Natural killer cell (primary cell): ENCODE data around the gene ADGRB3. TPM values are rescaled to one million over a fixed set of nuclear protein-coding genes. Genes with fewer than 3 reads are reported as not detected.
A peak's percentile ranks its signal among the peaks of the same experiment; 100 is the strongest.

ENCODE experiments used
- ATAC-seq, 3 donors: fragments of 150-1000 bp in 2 of 3; fragments of 200-7000 bp in 1 of 3; cut with Tn5 transposase; 1 replicate in 1 of 3; 2 replicates in 2 of 3; pipeline ENCODE4 v1.10.0; 2021; ENCODE audit warnings: mild to moderate bottlenecking in 2 of 3, moderate library complexity in 2 of 3
- DNase-seq, 2 donors: peaks; one replicate each; pipeline versions ENCODE4 v3.0.0 to v3.0.0-alpha.2; 2013 to 2021; ENCODE audit warnings: mixed read lengths in 1 of 2
- H3K27ac ChIP-seq: one replicate; pipeline ENCODE4 v1.5.1; 2013; ENCODE audit warnings: mild to moderate bottlenecking, low read length
- H3K27me3 ChIP-seq: one replicate; pipeline ENCODE4 v1.6.1; 2013; ENCODE audit warnings: low read length; ENCODE audit not compliant: control insufficient read depth, insufficient read depth
- H3K36me3 ChIP-seq: one replicate; pipeline ENCODE4 v1.6.1; 2013; ENCODE audit warnings: low read length; ENCODE audit not compliant: control insufficient read depth, insufficient read depth
- H3K4me1 ChIP-seq: one replicate; pipeline ENCODE4 v1.6.1; 2013; ENCODE audit warnings: low read length; ENCODE audit not compliant: control insufficient read depth, insufficient read depth
- H3K4me3 ChIP-seq: one replicate; pipeline ENCODE4 v1.5.1; 2013; ENCODE audit warnings: low read length
- H3K9me3 ChIP-seq: one replicate; pipeline ENCODE4 v1.6.1; 2013; ENCODE audit warnings: low read length; ENCODE audit not compliant: control insufficient read depth, insufficient read depth
- H3K27ac Mint-ChIP-seq, 2 donors: one replicate each; pipeline ENCODE4 v1.8.0; 2022; ENCODE audit warnings: mild to moderate bottlenecking in 2 of 2, mixed read lengths in 2 of 2, moderate library complexity in 1 of 2
- H3K27me3 Mint-ChIP-seq, 2 donors: one replicate each; pipeline ENCODE4 v1.8.0; 2022; ENCODE audit warnings: low read depth in 2 of 2, mixed read lengths in 2 of 2
- H3K36me3 Mint-ChIP-seq: one replicate; pipeline ENCODE4 v1.8.0; 2022; ENCODE audit warnings: mixed read lengths
- H3K4me1 Mint-ChIP-seq, 2 donors: one replicate each; pipeline ENCODE4 v1.8.0; 2022; ENCODE audit warnings: mixed read lengths in 2 of 2
- H3K4me3 Mint-ChIP-seq: one replicate; pipeline ENCODE4 v1.8.0; 2022; ENCODE audit warnings: mild to moderate bottlenecking, moderate library complexity, mixed read lengths
- H3K9me3 Mint-ChIP-seq, 2 donors: one replicate each; pipeline ENCODE4 v1.8.0; 2022; ENCODE audit warnings: mixed read lengths in 2 of 2
- CTCF ChIP-seq: fragments of 200-600 bp; IDR thresholded peaks from one replicate; pipeline ENCODE4 v1.8.0; 2022; ENCODE audit warnings: antibody characterized with exemption
- WGBS: methylation state at CpG from one replicate; pipeline ENCODE4 v1.1.7; 2013; ENCODE audit warnings: missing lambda C conversion rate; ENCODE audit not compliant: insufficient coverage; 5-methylcytosine and 5-hydroxymethylcytosine counted together
- intact Hi-C: fragments of 100-400 bp; cut with micrococcal nuclease; formaldehyde crosslinking; loops from one replicate; pipeline ENCODE4 v1.14.2; 2022
- total RNA-seq, 4 donors: library from RNA; stranded (reverse); fragments of 120-200 nt in 1 of 4; gene quantifications; one replicate each; pipeline versions ENCODE4 v1.2.3 to v1.2.4, GENCODE V29; 2013 to 2022

ADGRB3 gene
- total RNA-seq, 3 donors from 2014 or later (not counting 1 experiment from before 2014, with no cell fraction given) = not detected

- no peaks in the 10 kb centered on the region for H3K9me3 ChIP-seq
- H3K4me3 Mint-ChIP-seq = no peak overlapping the region
- H3K27ac Mint-ChIP-seq = no peak overlapping the region
- H3K27me3 ChIP-seq = no peaks in the 10 kb centered on the region
- H3K9me3 Mint-ChIP-seq = peaks cover 6 to 10% of the 10 kb centered on the region in 2 donors
- ATAC-seq (no peak), DNase-seq (no peak)
- no peaks in the 10 kb centered on the region for H3K4me1 Mint-ChIP-seq
- H3K27me3 Mint-ChIP-seq = no peaks in the 10 kb centered on the region
- no peaks in the 10 kb centered on the region for H3K36me3 Mint-ChIP-seq
- H3K4me3 ChIP-seq = no peak overlapping the region
- no peaks in the 10 kb centered on the region for H3K36me3 ChIP-seq
- intact Hi-C loops = no loop called here
- H3K27ac ChIP-seq = no peak overlapping the region
- no peaks in the 10 kb centered on the region for H3K4me1 ChIP-seq
- 80% methylated on average over 1 of the region's 1 CpG for WGBS
- no peak for TF ChIP-seq CTCF
Observed at GRCh38 chr6:68774843-68775242, 139.8 kb downstream of the ADGRB3 start.

GRCh38 chr6:68776354-68776753 is 141.3 kb downstream of the ADGRB3 start:
- no peaks in the 10 kb centered on the region for H3K36me3 ChIP-seq
- Mint-ChIP-seq H3K4me1 (no peaks in the 10 kb centered on the region), H3K27ac (no peak overlapping the region), H3K9me3 (peaks cover 7 to 12% of the 10 kb centered on the region in 2 donors), H3K27me3 (no peaks in the 10 kb centered on the region), H3K36me3 (no peaks in the 10 kb centered on the region), H3K4me3 (no peak overlapping the region)
- no peaks in the 10 kb centered on the region for H3K27me3 ChIP-seq
- H3K4me3 ChIP-seq = no peak overlapping the region
- 93% methylated on average over 2 of the region's 2 CpGs for WGBS
- no peaks in the 10 kb centered on the region for H3K4me1 ChIP-seq
- DNase-seq (no peak), ATAC-seq (no peak)
- no peaks in the 10 kb centered on the region for H3K9me3 ChIP-seq
- intact Hi-C loops = no loop called here
- H3K27ac ChIP-seq = no peak overlapping the region
- no peak for TF ChIP-seq CTCF

GRCh38 chr6:68777956-68778355 is 142.9 kb downstream of the ADGRB3 start:
- intact Hi-C loops = no loop called here
- Mint-ChIP-seq H3K4me1 (no peaks in the 10 kb centered on the region), H3K27me3 (no peaks in the 10 kb centered on the region), H3K36me3 (no peaks in the 10 kb centered on the region), H3K27ac (no peak overlapping the region), H3K9me3 (peaks cover 4 to 6% of the 10 kb centered on the region in 2 donors), H3K4me3 (no peak overlapping the region)
- no peak for DNase-seq
- Histone ChIP-seq H3K4me1 (no peaks in the 10 kb centered on the region), H3K27me3 (no peaks in the 10 kb centered on the region), H3K36me3 (no peaks in the 10 kb centered on the region), H3K4me3 (no peak overlapping the region), H3K27ac (no peak overlapping the region), H3K9me3 (no peaks in the 10 kb centered on the region)
- no peak for TF ChIP-seq CTCF
- no peak for ATAC-seq

- DNase-seq = peak in 1 of 2 donors; percentile 5
- H3K27me3 Mint-ChIP-seq = no peaks in the 10 kb centered on the region
- no peaks in the 10 kb centered on the region for H3K4me1 ChIP-seq
- H3K27ac Mint-ChIP-seq = no peak overlapping the region
- no peaks in the 10 kb centered on the region for H3K36me3 Mint-ChIP-seq
- H3K4me3 Mint-ChIP-seq = no peak overlapping the region
- TF ChIP-seq CTCF = no peak
- peaks cover 4 to 9% of the 10 kb centered on the region in 2 donors for H3K9me3 Mint-ChIP-seq
- intact Hi-C loops = no loop called here
- no peak for ATAC-seq
- no peaks in the 10 kb centered on the region for H3K4me1 Mint-ChIP-seq
- H3K9me3 ChIP-seq = no peaks in the 10 kb centered on the region
- H3K27ac ChIP-seq = no peak overlapping the region
- no peaks in the 10 kb centered on the region for H3K27me3 ChIP-seq
- no peaks in the 10 kb centered on the region for H3K36me3 ChIP-seq
- no peak overlapping the region for H3K4me3 ChIP-seq
- WGBS = 48% methylated on average over 5 of the region's 5 CpGs
Observed at GRCh38 chr6:68778356-68779020, 143.4 kb downstream of the ADGRB3 start.
